ENCODE data around the gene ZFR.
"Not testable (repeated sequence)": the region's sequence is repeated elsewhere in the genome, so short reads cannot be mapped to it uniquely, and the experiment has no call there.

Gene ZFR

GRCh38 chr5:32444431-32445286 lies at the start of gene ZFR:
Gene ZFR (minus strand): TSS chr5:32444740. CDS start chr5:32444658, 82 bp downstream.
- DNase-seq (peak; percentile 94), ATAC-seq (peak; percentile 92)

GRCh38 chr5:32490972-32491557 lies 46.5 kb upstream of the ZFR start:
- ATAC-seq (no peak), DNase-seq (no peak)

GRCh38 chr5:32489791-32490562 lies 45.4 kb upstream of the ZFR start:
- ATAC-seq (peak; percentile 43), DNase-seq (peak; percentile 80)

GRCh38 chr5:32487424-32487823 lies 42.9 kb upstream of the ZFR start:
- ATAC-seq, result no peak
- DNase-seq, result no peak

- no peak for DNase-seq
- no peak for ATAC-seq
Measured at GRCh38 chr5:32487008-32487407, 42.5 kb upstream of the ZFR start.

- no peak for ATAC-seq
- DNase-seq, result no peak
Measured at GRCh38 chr5:32482193-32482592, 37.7 kb upstream of the ZFR start.

- DNase-seq (no peak), ATAC-seq (no peak)
Measured at GRCh38 chr5:32479096-32479495, 34.6 kb upstream of the ZFR start.

- no peak for DNase-seq
- ATAC-seq, result no peak
Measured at GRCh38 chr5:32476891-32477290, 32.4 kb upstream of the ZFR start.

GRCh38 chr5:32475334-32476097 lies 31.0 kb upstream of the ZFR start:
- ATAC-seq (no peak), DNase-seq (no peak)

- ATAC-seq (no peak), DNase-seq (no peak)
Measured at GRCh38 chr5:32474209-32474854, 29.8 kb upstream of the ZFR start.

- ATAC-seq, result no peak
- no peak for DNase-seq
Measured at GRCh38 chr5:32473072-32473471, 28.5 kb upstream of the ZFR start.

- DNase-seq (no peak), ATAC-seq (no peak)
Measured at GRCh38 chr5:32471784-32472183, 27.2 kb upstream of the ZFR start.

- no peak for ATAC-seq
- DNase-seq, result no peak
Measured at GRCh38 chr5:32465076-32465475, 20.5 kb upstream of the ZFR start.

GRCh38 chr5:32462618-32463017 lies 18.1 kb upstream of the ZFR start:
- peak; percentile 47 for DNase-seq
- peak; percentile 100 for ATAC-seq

GRCh38 chr5:32461441-32462120 lies 17.0 kb upstream of the ZFR start:
- ATAC-seq, result no peak
- DNase-seq, result no peak

- ATAC-seq, result no peak
Measured at GRCh38 chr5:32460702-32461101, 16.2 kb upstream of the ZFR start.

GRCh38 chr5:32458880-32459495 lies 14.4 kb upstream of the ZFR start:
- no peak for DNase-seq
- no peak for ATAC-seq

More at GRCh38 chr5:32460702-32461101, 16.2 kb upstream of the ZFR start:
- DNase-seq, result no peak

GRCh38 chr5:32455311-32455710 lies 10.8 kb upstream of the ZFR start:
- ATAC-seq (no peak), DNase-seq (no peak)

GRCh38 chr5:32454821-32455220 lies 10.3 kb upstream of the ZFR start:
- DNase-seq (no peak), ATAC-seq (no peak)

GRCh38 chr5:32453916-32454315 lies 9.4 kb upstream of the ZFR start:
- DNase-seq (no peak), ATAC-seq (no peak)

GRCh38 chr5:32452316-32452715 lies 7.8 kb upstream of the ZFR start:
- not testable (repeated sequence) for ATAC-seq

More at GRCh38 chr5:32452316-32452715, 7.8 kb upstream of the ZFR start:
- DNase-seq, result not testable (repeated sequence)

Data from stimulated activated naive CD8-positive, alpha-beta T cell treated with anti-CD3 and anti-CD28 coated beads, Interleukin-15, Interleukin-2, amounts not matched to agents 100 U/mL and 50 U/mL, for 24 hours (primary cell).